NCI-H226 (cell line): Measurements from ENCODE around the gene VEGFC.

Experiments
- DNase-seq: peaks from one replicate; pipeline ENCODE4 v3.0.0-alpha.2; 2015

The VEGFC gene

GRCh38 chr4:176795441-176795840 is 2.7 kb upstream of the VEGFC start:
- DNase-seq, result no peak

GRCh38 chr4:176794651-176795050 is 1.9 kb upstream of the VEGFC start:
- no peak for DNase-seq

GRCh38 chr4:176794151-176794550 is 1.4 kb upstream of the VEGFC start:
- peak; percentile 61 for DNase-seq

- DNase-seq, result no peak
Measured at GRCh38 chr4:176793060-176793605, 411 bp upstream of the VEGFC start.

- no peak for DNase-seq
Measured at GRCh38 chr4:176791591-176792325, 964 bp downstream of the VEGFC start.

GRCh38 chr4:176790398-176790797 is 2.3 kb downstream of the VEGFC start:
- DNase-seq, result no peak

- DNase-seq, result peak; percentile 11
Measured at GRCh38 chr4:176789955-176790354, 2.8 kb downstream of the VEGFC start.

GRCh38 chr4:176788971-176789370 is 3.8 kb downstream of the VEGFC start:
- no peak for DNase-seq

- DNase-seq, result no peak
Measured at GRCh38 chr4:176788248-176788647, 4.5 kb downstream of the VEGFC start.

- DNase-seq, result no peak
Measured at GRCh38 chr4:176784816-176785215, 7.9 kb downstream of the VEGFC start.

- no peak for DNase-seq
Measured at GRCh38 chr4:176782794-176783193, 9.9 kb downstream of the VEGFC start.

- no peak for DNase-seq
Measured at GRCh38 chr4:176782191-176782590, 10.5 kb downstream of the VEGFC start.

- no peak for DNase-seq
Measured at GRCh38 chr4:176781739-176782100, 11.0 kb downstream of the VEGFC start.

- DNase-seq, result no peak
Measured at GRCh38 chr4:176780995-176781738, 11.6 kb downstream of the VEGFC start.

- DNase-seq, result no peak
Measured at GRCh38 chr4:176779421-176779820, 13.3 kb downstream of the VEGFC start.

- DNase-seq, result peak; percentile 18
Measured at GRCh38 chr4:176778491-176778890, 14.2 kb downstream of the VEGFC start.

- DNase-seq, result peak; percentile 15
Measured at GRCh38 chr4:176778063-176778462, 14.7 kb downstream of the VEGFC start.

GRCh38 chr4:176775338-176775737 is 17.4 kb downstream of the VEGFC start:
- no peak for DNase-seq

GRCh38 chr4:176774852-176775251 is 17.9 kb downstream of the VEGFC start:
- DNase-seq, result no peak

- peak; percentile 92 for DNase-seq
Measured at GRCh38 chr4:176769514-176769913, 23.2 kb downstream of the VEGFC start.

- peak; percentile 9 for DNase-seq
Measured at GRCh38 chr4:176767183-176767582, 25.5 kb downstream of the VEGFC start.

GRCh38 chr4:176762661-176763308 is 29.9 kb downstream of the VEGFC start:
- DNase-seq, result no peak

GRCh38 chr4:176761872-176762271 is 30.9 kb downstream of the VEGFC start:
- DNase-seq, result no peak

- peak; percentile 24 for DNase-seq
Measured at GRCh38 chr4:176760471-176760870, 32.3 kb downstream of the VEGFC start.
